Ramos (cell line): ENCODE data around the gene TRABD.

Experiments
- in situ Hi-C: fragments of 300-500 bp; cut with MboI; formaldehyde crosslinking; loops from one replicate; pipeline ENCODE4 v1.14.3; 2022; ENCODE audit warnings: low sequenced_read_pairs; ENCODE audit not compliant: unreplicated experiment

Gene TRABD

GRCh38 chr22:50184902-50185374 lies 775 bp upstream of the TRABD start:
- in situ Hi-C loops: no loop called here

DNA sequence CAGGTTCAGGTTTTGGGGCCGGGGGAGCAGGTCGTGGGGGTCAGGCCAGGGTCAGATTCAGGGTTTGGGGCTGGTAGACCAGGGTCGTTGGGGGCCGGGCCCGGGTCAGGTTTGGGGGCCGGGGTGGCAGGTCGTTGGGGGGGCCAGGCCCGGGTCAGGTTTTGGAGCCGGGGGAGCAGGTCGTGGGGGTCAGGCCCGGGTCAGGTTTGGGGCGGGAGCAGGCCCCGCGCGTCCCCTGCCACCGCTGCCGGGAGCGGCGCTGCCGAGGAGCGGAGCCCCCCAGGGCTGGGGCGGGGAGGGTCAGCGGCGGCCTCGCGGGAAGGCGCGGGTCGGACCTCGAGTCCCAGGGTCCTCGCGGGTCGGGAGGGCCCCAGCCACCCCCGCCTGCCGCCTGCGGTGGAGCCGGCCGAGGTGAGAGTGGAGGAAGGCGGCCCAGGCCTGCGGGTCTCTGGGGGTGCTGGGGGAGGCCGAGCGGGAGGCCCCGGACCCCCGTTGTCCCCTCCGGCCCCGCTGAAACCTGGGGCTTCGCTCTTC lies 535 bp downstream of the TRABD start:
- in situ Hi-C loops: no loop called here

GRCh38 chr22:50186761-50187523 lies 1.2 kb downstream of the TRABD start:
- in situ Hi-C loops: no loop called here

- in situ Hi-C loops: no loop called here
Measured at GRCh38 chr22:50188356-50188755, 2.6 kb downstream of the TRABD start.

DNA sequence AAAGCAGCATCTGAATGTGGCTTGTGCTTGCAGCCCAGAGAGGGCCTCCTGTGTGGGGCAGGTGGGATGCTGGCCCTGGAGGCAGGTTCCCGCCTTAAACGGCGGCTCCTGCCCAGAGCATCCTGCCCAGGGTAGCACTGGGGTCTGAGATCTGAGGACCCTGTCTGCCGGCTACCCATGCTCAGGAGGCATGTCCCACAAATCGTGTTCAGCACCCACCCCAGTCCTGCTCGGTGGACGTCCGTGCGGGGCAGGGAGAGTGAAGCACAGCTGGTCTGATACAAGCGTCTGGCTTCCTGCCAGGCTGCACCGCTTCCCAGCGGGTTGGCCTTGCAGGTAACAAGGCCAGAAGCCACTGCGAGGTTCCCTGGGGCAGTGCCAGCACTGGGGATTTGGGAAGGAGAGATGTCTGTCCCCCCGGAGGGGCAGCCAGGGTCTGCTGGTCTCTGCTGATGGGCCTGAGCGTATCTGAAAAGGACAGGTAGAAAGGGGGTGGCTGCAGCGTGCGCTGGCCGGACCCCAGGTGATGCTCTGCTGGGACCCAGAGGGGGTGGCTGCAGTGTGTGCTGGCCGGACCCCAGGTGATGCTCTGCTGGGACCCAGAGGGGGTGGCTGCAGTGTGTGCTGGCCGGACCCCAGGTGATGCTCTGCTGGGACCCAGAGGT lies 3.6 kb downstream of the TRABD start:
- in situ Hi-C loops: no loop called here

GRCh38 chr22:50189849-50190181 lies 4.1 kb downstream of the TRABD start:
- in situ Hi-C loops: no loop called here

GRCh38 chr22:50190182-50190940 lies 4.6 kb downstream of the TRABD start:
- in situ Hi-C loops: no loop called here

- in situ Hi-C loops: no loop called here
Measured at GRCh38 chr22:50190941-50191741, 5.4 kb downstream of the TRABD start.

GRCh38 chr22:50192436-50193204 lies 6.9 kb downstream of the TRABD start:
- in situ Hi-C loops: no loop called here

DNA sequence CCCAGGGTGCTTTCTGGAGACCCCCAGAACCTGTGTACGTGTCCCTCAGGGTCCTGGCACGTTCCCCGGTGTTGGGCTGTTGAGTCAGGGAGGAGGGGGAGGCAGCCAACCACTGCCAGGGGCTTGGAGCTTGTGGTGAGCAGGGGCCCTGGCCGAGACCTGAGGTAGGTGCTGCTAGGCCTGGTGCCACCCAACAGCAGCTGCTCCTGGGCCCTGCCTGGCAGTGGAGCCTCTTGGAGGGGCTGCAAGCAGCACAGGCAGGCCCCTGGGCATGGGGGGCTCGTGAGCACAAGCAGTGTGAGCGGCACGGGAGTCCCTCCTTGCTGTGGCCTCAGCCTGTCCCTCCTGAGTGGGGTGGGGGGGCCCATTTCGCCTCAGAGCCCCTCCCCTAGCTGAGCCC lies 7.9 kb downstream of the TRABD start:
- in situ Hi-C loops: no loop called here

DNA sequence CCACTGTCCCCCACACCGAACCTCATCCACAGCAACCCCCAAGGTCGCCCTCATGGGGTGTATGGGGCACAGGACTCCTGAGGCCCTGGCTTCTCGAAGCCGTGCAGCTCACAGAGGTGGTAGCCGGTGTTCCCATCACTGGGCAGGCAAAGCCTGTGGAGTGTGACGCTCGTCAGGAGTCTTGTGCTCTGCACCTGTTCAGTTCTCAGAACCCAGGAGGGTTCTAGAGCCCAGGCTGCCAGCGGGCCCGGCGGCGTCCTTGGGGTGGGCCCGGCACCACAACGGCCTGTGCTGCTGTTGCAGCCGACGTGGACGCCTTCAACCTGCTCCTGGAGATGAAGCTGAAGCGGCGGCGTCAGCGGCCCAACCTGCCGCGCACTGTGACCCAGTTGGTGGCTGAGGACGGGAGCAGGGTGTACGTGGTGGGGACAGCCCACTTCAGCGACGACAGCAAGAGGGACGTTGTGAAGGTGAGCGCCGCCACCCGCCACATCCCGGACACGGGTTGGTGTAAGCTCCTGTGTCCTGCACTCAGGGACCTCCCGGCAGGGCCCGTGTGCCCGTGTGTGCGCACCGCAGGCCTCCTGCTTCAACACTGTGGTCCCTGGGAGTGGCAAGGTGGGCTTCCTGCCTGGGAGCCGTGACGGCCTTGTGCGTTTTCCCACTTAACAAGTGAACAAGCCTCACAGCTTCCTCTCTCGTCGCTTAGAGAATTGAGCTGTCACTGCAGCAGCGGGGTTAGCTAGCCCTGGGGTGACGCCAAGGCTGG lies 8.5 kb downstream of the TRABD start:
- in situ Hi-C loops: no loop called here

DNA sequence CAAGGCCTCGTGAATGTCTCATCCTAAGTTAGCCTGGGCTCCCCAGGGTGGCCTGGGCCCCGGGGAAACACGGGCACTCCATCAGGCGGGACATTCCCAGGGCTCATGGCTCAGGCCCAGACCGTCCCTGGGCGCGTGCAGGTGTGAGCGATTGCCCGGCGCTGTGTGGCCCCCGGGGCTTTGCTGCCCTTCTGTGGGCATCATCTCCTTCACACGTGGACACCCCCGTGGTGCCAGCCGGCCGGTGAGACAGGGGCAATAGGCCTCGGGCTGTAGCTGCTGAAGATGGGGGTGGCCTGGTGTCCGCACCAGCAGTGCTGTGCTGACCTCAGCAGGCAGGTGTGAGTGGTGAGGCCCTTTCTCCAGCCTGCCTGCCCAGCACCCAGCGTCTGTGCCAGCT lies 10.5 kb downstream of the TRABD start:
- in situ Hi-C loops: no loop called here

DNA sequence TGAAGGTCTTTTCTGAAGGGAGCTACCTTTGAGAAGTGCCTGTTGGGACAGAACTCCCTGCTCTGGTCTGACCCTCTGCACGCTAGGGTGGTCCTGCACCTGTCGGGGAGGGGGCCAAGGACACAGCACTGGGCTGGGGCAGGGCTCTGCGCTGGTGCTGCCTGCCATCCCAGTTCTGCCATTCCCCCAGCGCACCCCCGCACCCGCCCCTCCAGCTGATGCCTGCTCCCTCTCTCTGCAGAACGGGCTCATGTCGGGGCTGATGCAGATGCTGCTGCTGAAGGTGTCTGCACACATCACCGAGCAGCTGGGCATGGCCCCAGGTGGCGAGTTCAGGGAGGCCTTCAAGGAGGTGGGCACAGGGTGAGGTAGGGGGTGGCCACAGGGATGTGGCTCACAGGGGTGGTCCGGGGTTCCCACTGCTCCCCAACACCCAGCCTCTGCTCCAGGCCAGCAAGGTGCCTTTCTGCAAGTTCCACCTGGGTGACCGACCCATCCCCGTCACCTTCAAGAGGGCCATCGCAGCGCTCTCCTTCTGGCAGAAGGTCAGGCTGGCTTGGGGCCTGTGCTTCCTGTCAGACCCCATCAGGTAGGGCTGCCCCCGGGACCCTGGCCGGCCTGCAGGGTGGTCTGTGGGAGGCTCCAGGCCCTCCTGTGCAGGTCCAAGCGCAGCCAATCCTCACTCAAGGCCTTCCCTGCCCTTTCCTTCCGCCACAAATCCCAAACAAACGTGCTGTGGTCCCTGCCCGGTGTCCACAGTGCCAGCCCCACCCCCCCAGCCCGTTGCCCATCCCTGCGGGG lies 11.5 kb downstream of the TRABD start:
- in situ Hi-C loops: no loop called here

DNA sequence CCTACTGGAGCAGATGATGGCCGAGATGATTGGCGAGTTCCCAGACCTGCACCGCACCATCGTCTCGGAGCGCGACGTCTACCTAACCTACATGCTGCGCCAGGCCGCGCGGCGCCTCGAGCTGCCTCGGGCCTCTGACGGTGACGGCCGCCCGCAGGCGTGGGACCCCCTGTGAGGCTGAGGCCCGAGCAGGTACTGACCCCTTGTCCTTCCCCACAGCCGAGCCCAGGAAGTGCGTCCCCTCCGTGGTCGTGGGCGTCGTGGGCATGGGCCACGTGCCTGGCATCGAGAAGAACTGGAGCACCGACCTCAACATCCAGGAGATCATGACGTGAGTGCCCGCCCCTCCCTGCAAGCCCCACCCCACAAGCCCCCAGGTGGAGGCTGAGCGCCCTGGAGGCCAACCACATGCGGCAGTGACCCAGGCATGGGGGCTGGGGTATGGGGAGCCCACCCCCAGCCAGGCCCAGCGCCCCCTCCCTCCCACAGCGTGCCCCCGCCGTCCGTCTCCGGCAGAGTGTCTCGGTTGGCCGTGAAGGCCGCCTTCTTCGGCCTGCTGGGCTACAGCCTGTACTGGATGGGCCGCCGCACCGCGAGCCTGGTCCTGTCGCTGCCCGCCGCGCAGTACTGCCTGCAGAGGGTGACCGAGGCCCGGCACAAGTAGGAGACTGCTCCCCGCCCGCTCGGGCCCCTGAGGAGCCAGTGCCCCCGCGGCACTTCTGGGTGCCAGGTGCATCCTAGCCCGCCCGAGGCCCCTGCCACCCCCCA lies 12.3 kb downstream of the TRABD start:
- in situ Hi-C loops: no loop called here

DNA sequence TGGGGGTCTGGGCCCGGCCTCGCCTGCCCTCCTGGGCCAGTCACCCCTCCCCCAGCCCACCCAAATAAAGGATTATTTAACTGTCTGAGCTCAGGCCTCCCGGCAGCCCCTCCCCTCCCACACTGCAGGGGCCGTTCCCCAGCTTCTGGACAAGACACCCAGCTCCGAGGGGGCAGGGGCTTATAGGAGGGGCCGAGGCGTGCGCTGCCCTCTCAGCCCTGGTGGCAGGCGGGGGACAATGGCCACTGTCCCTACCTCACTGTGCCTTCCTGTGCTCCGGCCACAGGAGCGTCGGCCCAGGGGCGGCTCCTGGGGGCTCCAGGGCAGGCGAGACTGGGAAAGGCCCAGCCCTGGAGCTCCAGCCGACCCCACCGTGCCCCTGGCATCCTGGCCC lies 12.9 kb downstream of the TRABD start:
- in situ Hi-C loops: no loop called here

GRCh38 chr22:50199251-50199721 lies 13.6 kb downstream of the TRABD start:
- in situ Hi-C loops: no loop called here

DNA sequence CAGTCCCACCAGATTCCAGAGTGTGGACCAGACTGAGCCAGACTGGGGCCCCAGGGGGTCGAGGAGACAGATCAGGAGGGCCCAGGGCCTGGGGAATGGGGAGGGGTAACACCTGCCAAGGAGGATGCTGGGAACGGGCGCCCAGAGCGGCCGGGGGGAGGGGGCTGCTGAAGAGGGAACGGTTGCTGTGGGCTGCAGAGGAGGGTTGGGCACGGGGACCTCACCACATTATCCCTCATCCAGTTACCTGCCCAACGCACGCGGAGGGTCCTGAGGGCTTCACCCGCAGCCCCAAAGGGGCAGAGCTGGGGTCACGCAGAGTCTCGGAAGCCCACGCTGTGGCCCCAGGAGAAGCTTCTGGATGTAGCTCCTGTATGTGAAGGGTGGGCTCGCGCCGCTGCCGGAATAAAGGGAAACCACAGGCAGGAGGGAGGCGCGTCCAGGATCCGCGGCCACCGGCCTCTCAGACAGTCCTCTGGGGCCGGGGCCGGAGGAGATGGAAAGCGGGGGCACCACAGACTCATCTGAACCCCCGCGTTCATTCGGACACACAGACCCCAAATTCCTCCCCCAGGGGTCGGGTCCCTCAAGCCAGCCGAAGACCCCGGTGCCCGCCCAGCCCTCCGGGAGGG lies 14.2 kb downstream of the TRABD start:
- in situ Hi-C loops: no loop called here
